GM12878 (cell line): ENCODE data around the gene GAD2. TPM values are rescaled to one million over a fixed set of nuclear protein-coding genes. Genes with fewer than 3 reads are reported as not detected.

Experiments
- ATAC-seq: fragments of 200-7000 bp; cut with Tn5 transposase; 3 replicates; pipeline ENCODE4 v1.9.1; 2020; ENCODE audit warnings: mild to moderate bottlenecking, moderate library complexity
- BruUV-seq: library from RNA; stranded (reverse); fragments of 400-500 nt; replicated peaks from 2 replicates; lab custom pipeline; 2021; lab: Mats Ljungman, UMichigan
- CTCF ChIA-PET: fragments of 300-600 bp; sonication (Branson Sonifier 250); formaldehyde crosslinking; extraction: SDS; loops from one replicate; lab custom pipeline; 2021; ENCODE audit warnings: inconsistent platforms; lab: Yijun Ruan, JAX
- POLR2A ChIA-PET: fragments of 350-600 bp; formaldehyde crosslinking; extraction: SDS; loops from one replicate; lab custom pipeline; 2021; ENCODE audit warnings: inconsistent platforms; lab: Charles Lee
- RAD21 ChIA-PET: fragments of 300-600 bp; sonication (Branson Sonifier 250); formaldehyde crosslinking; loops from one replicate; lab custom pipeline; 2023; ENCODE audit warnings: antibody characterized with exemption; ENCODE audit not compliant: unreplicated experiment; lab: Charles Lee
- SMC1A ChIA-PET: fragments of 300-600 bp; sonication (Branson Sonifier 250); formaldehyde crosslinking; loops from one replicate; lab custom pipeline; 2023; ENCODE audit not compliant: unreplicated experiment, uncharacterized antibody; lab: Charles Lee
- DNase-seq: peaks from one replicate; pipeline ENCODE4 v3.0.0-alpha.2; 2011; ENCODE audit warnings: low read depth, low spot score
- FAIRE-seq: peaks from 3 replicates; lab custom pipeline; 2011; peaks lifted over from hg19 to GRCh38; lab: Jason Lieb, UNC
- H2AFZ ChIP-seq: 2 replicates; pipeline ENCODE4 v1.6.0; 2011; ENCODE audit warnings: low read depth, low read length, control low read depth; ENCODE audit not compliant: control insufficient read depth
- H3K27ac ChIP-seq: 2 replicates; pipeline ENCODE4 v1.5.1; 2011; ENCODE audit warnings: control low read depth; ENCODE audit not compliant: control insufficient read depth, insufficient read depth
- H3K27me3 ChIP-seq, 2 experiments: replicated peaks in 1 of 2; 2 replicates each; pipeline versions ENCODE4 v1.6.0 to v1.6.1; 2011; ENCODE audit warnings: low read length in 1 of 2; ENCODE audit not compliant: control insufficient read depth in 2 of 2, insufficient read depth in 2 of 2
- H3K36me3 ChIP-seq, 2 experiments: 2 replicates each; pipeline ENCODE4 v1.5.1; 2011; ENCODE audit warnings: low read length in 1 of 2; ENCODE audit not compliant: control insufficient read depth in 2 of 2, insufficient read depth in 2 of 2
- H3K4me1 ChIP-seq: 2 replicates; pipeline ENCODE4 v1.6.1; 2011; ENCODE audit warnings: mild to moderate bottlenecking, low read length, moderate library complexity, mixed read lengths; ENCODE audit not compliant: control insufficient read depth, insufficient read depth
- H3K4me2 ChIP-seq: 2 replicates; pipeline ENCODE4 v1.6.0; 2011; ENCODE audit warnings: control low read depth; ENCODE audit not compliant: control insufficient read depth, insufficient read depth
- H3K4me3 ChIP-seq: fragments of 200-600 bp; sonication (generic); 2 replicates; pipeline ENCODE4 v1.5.1; 2016
- H3K79me2 ChIP-seq: 2 replicates; pipeline ENCODE4 v1.6.0; 2011; ENCODE audit warnings: low read length; ENCODE audit not compliant: control insufficient read depth, insufficient read depth
- H3K9ac ChIP-seq: 2 replicates; pipeline ENCODE4 v1.8.0; 2011; ENCODE audit warnings: low read length, control low read depth, mixed read lengths; ENCODE audit not compliant: control insufficient read depth, insufficient read depth
- H3K9me3 ChIP-seq: replicated peaks from 3 replicates; pipeline ENCODE4 v1.5.1; 2011; ENCODE audit warnings: mild to moderate bottlenecking, low read length; ENCODE audit not compliant: control insufficient read depth, insufficient read depth
- H4K20me1 ChIP-seq: 2 replicates; pipeline ENCODE4 v1.6.0; 2011; ENCODE audit not compliant: control insufficient read depth, insufficient read depth
- ATF3 ChIP-seq: IDR thresholded peaks from 2 replicates; pipeline ENCODE4 v1.6.1; 2011; ENCODE audit warnings: low read depth, mild to moderate bottlenecking, low read length, moderate library complexity, borderline replicate concordance; ENCODE audit errors: extremely low read depth
- BACH1 ChIP-seq: fragments of 450-650 bp; IDR thresholded peaks from 2 replicates; pipeline ENCODE4 v1.6.1; 2017; ENCODE audit warnings: mild to moderate bottlenecking, borderline replicate concordance
- BHLHE40 ChIP-seq, 2 experiments: fragments of 450-650 bp in 1 of 2; IDR thresholded peaks; 2 replicates each; pipeline ENCODE4 v1.6.1; 2011 to 2017; ENCODE audit warnings: low read depth in 2 of 2, borderline replicate concordance in 1 of 2, improper control_type of control experiment in 1 of 2, low read length in 1 of 2, mild to moderate bottlenecking in 1 of 2
- CEBPB ChIP-seq, 2 experiments: fragments of 150-350 bp in 1 of 2; IDR thresholded peaks; 2 replicates each; pipeline ENCODE4 v1.6.1; 2012 to 2014; ENCODE audit warnings: low read depth in 2 of 2, low read length in 2 of 2, borderline replicate concordance in 1 of 2, inconsistent platforms in 1 of 2
- CHD1 ChIP-seq: IDR thresholded peaks from 2 replicates; pipeline ENCODE4 v1.6.1; 2012; ENCODE audit warnings: low read depth, low read length, improper control_type of control experiment
- DPF2 ChIP-seq: fragments of 450-650 bp; IDR thresholded peaks from 2 replicates; pipeline ENCODE4 v1.6.1; 2017; ENCODE audit warnings: mild to moderate bottlenecking
- GATAD2B ChIP-seq: fragments of 450-650 bp; conservative IDR thresholded peaks from 2 replicates; pipeline ENCODE4 v1.6.1; 2017; ENCODE audit warnings: low read depth, mild to moderate bottlenecking, moderate library complexity
- NFIC ChIP-seq: IDR thresholded peaks from 2 replicates; pipeline ENCODE4 v1.6.1; 2012; ENCODE audit warnings: low read depth, mild to moderate bottlenecking, inconsistent platforms, low read length, moderate library complexity
- NR2F1 ChIP-seq: fragments of 450-650 bp; conservative IDR thresholded peaks from 2 replicates; pipeline ENCODE4 v1.6.1; 2017; ENCODE audit warnings: mild to moderate bottlenecking
- NRF1 ChIP-seq: conservative IDR thresholded peaks from 2 replicates; pipeline ENCODE4 v1.6.1; 2011; ENCODE audit warnings: mild to moderate bottlenecking, low read depth, low read length, improper control_type of control experiment
- RAD51 ChIP-seq: fragments of 450-650 bp; IDR thresholded peaks from 2 replicates; pipeline ENCODE4 v1.6.1; 2016; ENCODE audit warnings: moderate library complexity, mild to moderate bottlenecking, inconsistent platforms
- RELB ChIP-seq: fragments of 450-650 bp; IDR thresholded peaks from 2 replicates; pipeline ENCODE4 v1.6.1; 2017; ENCODE audit warnings: low read depth, mild to moderate bottlenecking, moderate library complexity
- SIN3A ChIP-seq: IDR thresholded peaks from 2 replicates; pipeline ENCODE4 v1.6.1; 2012; ENCODE audit warnings: low read depth, low read length, improper control_type of control experiment
- STAT3 ChIP-seq: IDR thresholded peaks from 2 replicates; pipeline ENCODE4 v1.6.1; 2011; ENCODE audit warnings: low read depth, low read length, improper control_type of control experiment
- SUPT20H ChIP-seq: IDR thresholded peaks from 2 replicates; pipeline ENCODE4 v1.6.1; 2011; ENCODE audit warnings: low read depth, mild to moderate bottlenecking, low read length, moderate library complexity, borderline replicate concordance; ENCODE audit not compliant: control insufficient read depth
- TCF3 ChIP-seq: IDR thresholded peaks from 2 replicates; pipeline ENCODE4 v1.6.1; 2012; ENCODE audit warnings: low read depth, mild to moderate bottlenecking, low read length, borderline replicate concordance; ENCODE audit not compliant: insufficient read depth
- TCF7 ChIP-seq: IDR thresholded peaks from 2 replicates; pipeline ENCODE4 v1.6.1; 2014; ENCODE audit warnings: antibody characterized with exemption, borderline replicate concordance
- WGBS: methylation state at CpG from one replicate; pipeline ENCODE4 v1.1.6; 2016; ENCODE audit warnings: low lambda C conversion rate; ENCODE audit not compliant: insufficient replicate concordance, insufficient coverage; ENCODE audit errors: missing lambda C conversion rate; 5-methylcytosine and 5-hydroxymethylcytosine counted together
- in situ Hi-C: fragments of 300-500 bp; cut with MboI; formaldehyde crosslinking; loops from 9 replicates; pipeline ENCODE4 v1.14.3; 2018; ENCODE audit warnings: mixed read lengths
- intact Hi-C: fragments of 100-400 bp; cut with micrococcal nuclease; formaldehyde crosslinking; loops from one replicate; pipeline ENCODE4 v1.14.2; 2022; ENCODE audit not compliant: unreplicated experiment
- polyA plus RNA-seq, 11 experiments: library from polyadenylated mRNA; depleted of rRNA in 4 of 11; unstranded in 6 of 11; stranded (reverse) in 5 of 11; fragments of >200 nt; fragmentation: Nextera tagmentation in 4 of 11; fragmentation: Illumina TruSeq in 1 of 11; extraction: Ambion mirVana in 4 of 11; extraction: Trizol in 1 of 11; gene quantifications; 1 replicate in 1 of 11; 2 replicates in 10 of 11; pipeline versions ENCODE4 v1.2.1 to v1.2.3, GENCODE V29; 2011 to 2016; ENCODE audit warnings: inconsistent platforms in 2 of 11, missing spikeins in 2 of 11, low read depth in 1 of 11
- total RNA-seq, 4 experiments: library from RNA; depleted of rRNA in 3 of 4; stranded (reverse); fragments of >200 nt in 3 of 4; fragmentation: Illumina TruSeq in 1 of 4; extraction: Trizol in 1 of 4; gene quantifications; 2 replicates each; pipeline versions ENCODE4 v1.2.1 to v1.2.3, GENCODE V29; 2013 to 2021

The GAD2 gene
- total and polyA plus RNA-seq, 10 of the 15 experiments (the other 5 are each of a cell fraction or from before 2014, with no cell fraction given), result not detected

GRCh38 chr10:26217396-26218086, 967 bp downstream of the GAD2 start:
- Histone ChIP-seq H3K9me3 (no peaks in the 10 kb centered on the region), H3K79me2 (no peaks in the 10 kb centered on the region), H3K9ac (no peak overlapping the region), H3K4me3 (no peak overlapping the region), H3K36me3 (no peaks in the 10 kb centered on the region), H3K27me3 (peaks cover 9 to 34% of the 10 kb centered on the region in 2 experiments), H3K27ac (no peak overlapping the region), H3K4me2 (no peak overlapping the region)
- in situ Hi-C loops (no loop called here), intact Hi-C loops (no loop called here)
- BruUV-seq, result no TSS peak
- RAD21 ChIA-PET, result no interaction called here
- ATAC-seq (no peak), FAIRE-seq (no peak)
- TF ChIP-seq DPF2 (no peak), NFIC (no peak), TCF3 (no peak), CHD1 (no peak), RAD51 (no peak), NR2F1 (no peak), STAT3 (no peak)
- TF ChIP-seq, all 136 proteins: peak for 0
- no peak for DNase-seq
- WGBS, result 22% methylated on average over 51 of the region's 64 CpGs
- Histone ChIP-seq H3K4me1 (no peaks in the 10 kb centered on the region), H4K20me1 (no peaks in the 10 kb centered on the region), H2AFZ (no peak overlapping the region)
- SMC1A ChIA-PET, result no interaction called here
- CTCF ChIA-PET, result no interaction called here
- POLR2A ChIA-PET, result interaction anchor here (0.7 kb wide), 1 partner anchor 12 kb away, joined by 3 read pairs; no protein-coding TSS in a partner anchor

GRCh38 chr10:26219676-26220075, 3.1 kb downstream of the GAD2 start:
- WGBS, result 0% methylated on average over 1 of the region's 1 CpG
- Histone ChIP-seq H3K9ac (no peak overlapping the region), H3K4me3 (no peak overlapping the region), H3K27me3 (peaks cover 8 to 22% of the 10 kb centered on the region in 2 experiments), H3K36me3 (no peaks in the 10 kb centered on the region), H3K4me2 (no peak overlapping the region), H3K27ac (no peak overlapping the region), H3K79me2 (no peaks in the 10 kb centered on the region), H2AFZ (no peak overlapping the region), H4K20me1 (no peaks in the 10 kb centered on the region), H3K4me1 (no peaks in the 10 kb centered on the region), H3K9me3 (no peaks in the 10 kb centered on the region)
- ATAC-seq, result no peak
- no peak for FAIRE-seq
- in situ Hi-C loops, result no loop called here
- no peak for DNase-seq
- SMC1A ChIA-PET, result interaction anchor here (0.7 kb wide), 1 partner anchor 9 kb away, joined by 3 read pairs; no protein-coding TSS in a partner anchor
- intact Hi-C loops, result no loop called here
- BruUV-seq, result no TSS peak
- RAD21 ChIA-PET, result no interaction called here
- POLR2A ChIA-PET, result no interaction called here
- CTCF ChIA-PET, result no interaction called here
- TF ChIP-seq GATAD2B, result no peak
- no peak for TF ChIP-seq TCF7
- TF ChIP-seq RELB, result no peak
- TF ChIP-seq ATF3, result no peak
- TF ChIP-seq SUPT20H, result no peak
- no peak for TF ChIP-seq SIN3A
- TF ChIP-seq CEBPB (IDR thresholded peaks at IDR 0.05; ENCODE audit: borderline replicate concordance in 1 of 2, low read depth in 2 of 2, low read length in 2 of 2), result no peak
- no peak for TF ChIP-seq NRF1
- no peak for TF ChIP-seq BHLHE40 (IDR thresholded peaks at IDR 0.05; ENCODE audit: borderline replicate concordance in 1 of 2, low read depth in 2 of 2, low read length in 1 of 2)
- TF ChIP-seq BACH1, result no peak
